Fibroblast of pulmonary artery (primary cell): ENCODE measurements around the gene LHPP.

Experiments used
- DNase-seq: peaks from one replicate; pipeline ENCODE4 v3.0.0-alpha.2; 2010; ENCODE audit warnings: low read depth
- H3K4me3 ChIP-seq: replicated peaks from 2 replicates; pipeline ENCODE4 v1.5.1; 2011; ENCODE audit warnings: low read depth, mild to moderate bottlenecking, control low read depth, low read length, moderate library complexity
- TF ChIP-seq, protein P1 (sequence below): IDR thresholded peaks from 2 replicates; pipeline ENCODE4 v1.5.1; 2011; ENCODE audit warnings: mild to moderate bottlenecking, control low read depth, low read length, inconsistent platforms; ENCODE audit errors: missing control alignments

LHPP gene

DNA sequence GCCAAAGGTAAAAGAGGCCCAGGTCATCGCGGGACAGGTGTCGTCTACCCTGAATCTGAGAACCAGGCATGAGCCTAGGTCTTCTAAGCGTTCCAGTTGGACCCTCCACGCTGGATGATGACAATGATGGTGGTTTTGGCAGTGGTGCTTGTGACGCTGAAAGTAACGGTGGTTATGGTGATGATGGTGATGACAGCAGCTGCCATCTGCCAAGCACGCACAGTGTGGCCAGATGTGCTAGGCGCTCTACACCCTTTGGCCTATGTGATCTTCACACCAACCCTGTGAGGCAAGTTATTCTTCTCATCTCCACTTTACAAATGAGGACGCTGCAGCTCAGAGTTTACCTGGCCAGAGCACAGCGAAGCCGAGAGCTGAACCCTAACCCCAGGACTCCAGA is 188.6 kb downstream of the LHPP start:
- no peak for DNase-seq
- TF ChIP-seq, protein P1, sequence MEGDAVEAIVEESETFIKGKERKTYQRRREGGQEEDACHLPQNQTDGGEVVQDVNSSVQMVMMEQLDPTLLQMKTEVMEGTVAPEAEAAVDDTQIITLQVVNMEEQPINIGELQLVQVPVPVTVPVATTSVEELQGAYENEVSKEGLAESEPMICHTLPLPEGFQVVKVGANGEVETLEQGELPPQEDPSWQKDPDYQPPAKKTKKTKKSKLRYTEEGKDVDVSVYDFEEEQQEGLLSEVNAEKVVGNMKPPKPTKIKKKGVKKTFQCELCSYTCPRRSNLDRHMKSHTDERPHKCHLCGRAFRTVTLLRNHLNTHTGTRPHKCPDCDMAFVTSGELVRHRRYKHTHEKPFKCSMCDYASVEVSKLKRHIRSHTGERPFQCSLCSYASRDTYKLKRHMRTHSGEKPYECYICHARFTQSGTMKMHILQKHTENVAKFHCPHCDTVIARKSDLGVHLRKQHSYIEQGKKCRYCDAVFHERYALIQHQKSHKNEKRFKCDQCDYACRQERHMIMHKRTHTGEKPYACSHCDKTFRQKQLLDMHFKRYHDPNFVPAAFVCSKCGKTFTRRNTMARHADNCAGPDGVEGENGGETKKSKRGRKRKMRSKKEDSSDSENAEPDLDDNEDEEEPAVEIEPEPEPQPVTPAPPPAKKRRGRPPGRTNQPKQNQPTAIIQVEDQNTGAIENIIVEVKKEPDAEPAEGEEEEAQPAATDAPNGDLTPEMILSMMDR = no peak
- H3K4me3 ChIP-seq = no peak overlapping the region

DNA sequence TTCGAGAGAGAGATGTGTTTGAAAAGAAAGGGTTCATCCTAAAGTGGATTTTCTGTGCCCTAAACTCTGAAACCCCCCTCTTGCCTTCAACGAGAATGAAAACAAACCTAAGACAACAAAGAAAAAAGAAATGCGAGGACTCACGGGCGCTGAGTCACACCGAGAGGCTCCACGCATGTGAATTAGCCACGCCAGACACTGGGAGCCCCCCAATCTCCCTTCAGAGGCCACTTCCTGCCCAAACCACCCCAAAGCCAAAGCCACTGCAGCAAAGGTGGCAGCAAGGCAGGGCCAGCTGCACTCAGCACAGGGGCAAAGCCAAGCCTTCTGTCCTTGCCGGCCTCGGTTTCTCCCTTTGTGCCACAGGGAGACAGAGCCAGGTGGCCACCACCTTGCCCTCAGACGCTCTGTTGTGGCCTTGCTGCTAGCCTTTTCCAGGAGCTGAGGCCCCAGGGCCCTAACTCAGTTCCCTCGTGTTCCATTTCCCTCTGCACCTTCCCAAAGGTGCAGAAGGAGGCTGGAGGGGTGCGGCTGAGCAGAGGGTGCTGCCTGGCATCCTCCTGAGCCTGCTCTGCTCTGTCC is 189.3 kb downstream of the LHPP start:
- H3K4me3 ChIP-seq = no peak overlapping the region
- DNase-seq = no peak
- TF ChIP-seq, protein P1 = no peak

DNA sequence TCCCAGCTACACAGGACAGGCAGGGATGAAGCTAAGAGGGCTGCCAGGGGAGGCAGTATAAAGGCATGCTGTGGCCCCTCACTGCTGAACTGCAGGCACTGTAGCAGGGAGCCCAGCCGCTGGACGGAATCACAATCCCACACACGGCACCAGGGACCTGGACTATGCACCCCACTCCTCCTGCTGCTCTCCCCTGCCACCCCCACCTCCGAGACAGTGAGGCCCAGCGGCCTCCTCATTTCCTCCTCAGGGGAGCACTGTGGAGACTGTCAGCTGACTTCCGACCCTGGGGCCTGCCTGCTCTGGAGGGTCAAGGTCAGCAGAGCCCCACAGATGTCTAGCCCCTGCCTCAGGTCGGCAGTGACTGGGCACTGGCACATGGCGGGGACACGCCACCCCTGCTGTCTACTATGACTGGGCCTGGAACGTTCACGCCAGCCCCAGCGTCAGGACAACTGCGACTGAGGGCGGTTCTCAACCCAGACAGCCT is 189.8 kb downstream of the LHPP start:
- DNase-seq = no peak
- H3K4me3 ChIP-seq = no peak overlapping the region
- TF ChIP-seq, protein P1 = no peak

DNA sequence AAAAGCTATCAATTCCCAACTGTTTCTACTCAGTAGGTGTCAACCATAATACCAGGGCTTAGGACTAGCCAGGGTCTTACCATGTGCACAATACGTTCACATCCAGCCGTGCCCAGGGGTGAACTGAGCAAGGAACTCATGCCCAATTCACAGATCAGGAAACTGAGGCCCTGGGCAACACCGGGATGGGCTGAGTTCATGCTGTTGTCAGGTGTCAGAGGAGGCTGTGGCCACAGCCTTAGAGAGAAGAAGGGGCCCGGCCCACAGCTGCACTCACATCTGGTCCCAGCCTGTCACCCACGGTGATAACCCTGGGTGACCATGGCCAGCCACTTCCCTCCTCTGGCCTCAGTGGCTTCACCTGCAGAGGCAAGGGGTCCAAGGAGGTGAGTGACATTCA is 190.6 kb downstream of the LHPP start:
- TF ChIP-seq, protein P1 = no peak
- DNase-seq = no peak
- no peak overlapping the region for H3K4me3 ChIP-seq

DNA sequence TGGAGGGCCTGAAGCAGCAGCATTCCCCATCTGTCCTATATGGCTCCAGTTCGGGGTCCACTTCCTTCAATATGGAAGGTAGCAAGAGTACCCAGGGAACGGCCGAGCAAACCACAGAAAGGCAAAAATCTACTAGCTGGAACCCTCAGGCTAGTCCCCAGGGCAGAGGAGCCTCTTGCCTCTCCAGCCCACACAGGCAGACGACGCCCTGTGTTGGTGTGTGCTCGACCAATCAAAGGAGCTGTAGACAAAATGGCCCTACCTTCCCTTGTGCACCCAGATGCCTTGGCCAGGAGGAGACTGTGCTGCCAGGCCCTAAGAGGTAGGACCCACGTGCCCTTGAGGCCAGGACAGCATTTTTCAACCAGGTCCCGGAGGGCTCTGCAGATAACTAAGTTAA is 191.1 kb downstream of the LHPP start:
- TF ChIP-seq, protein P1 = no peak
- DNase-seq = no peak
- H3K4me3 ChIP-seq = no peak overlapping the region

DNA sequence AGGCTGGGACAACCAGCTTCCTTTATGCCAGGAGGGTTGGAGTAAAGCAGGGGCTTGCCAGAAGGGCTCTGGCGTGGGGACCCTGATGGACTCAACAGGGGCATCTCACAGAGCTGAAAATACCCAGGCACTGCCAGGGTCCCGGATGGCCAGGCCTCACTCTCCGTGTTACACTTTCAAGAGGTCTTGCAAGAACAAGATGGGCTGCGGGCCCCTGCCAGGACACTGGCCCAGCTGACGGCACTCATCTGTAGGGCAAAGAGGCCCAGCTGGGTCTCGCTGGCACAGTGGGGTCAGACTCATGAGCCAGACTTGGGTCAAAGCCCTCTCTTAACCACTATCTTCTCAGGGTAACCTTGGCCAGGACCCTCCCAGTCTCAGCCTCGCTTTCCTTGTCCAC is 191.7 kb downstream of the LHPP start:
- DNase-seq = no peak
- H3K4me3 ChIP-seq = no peak overlapping the region
- TF ChIP-seq, protein P1 = no peak

DNA sequence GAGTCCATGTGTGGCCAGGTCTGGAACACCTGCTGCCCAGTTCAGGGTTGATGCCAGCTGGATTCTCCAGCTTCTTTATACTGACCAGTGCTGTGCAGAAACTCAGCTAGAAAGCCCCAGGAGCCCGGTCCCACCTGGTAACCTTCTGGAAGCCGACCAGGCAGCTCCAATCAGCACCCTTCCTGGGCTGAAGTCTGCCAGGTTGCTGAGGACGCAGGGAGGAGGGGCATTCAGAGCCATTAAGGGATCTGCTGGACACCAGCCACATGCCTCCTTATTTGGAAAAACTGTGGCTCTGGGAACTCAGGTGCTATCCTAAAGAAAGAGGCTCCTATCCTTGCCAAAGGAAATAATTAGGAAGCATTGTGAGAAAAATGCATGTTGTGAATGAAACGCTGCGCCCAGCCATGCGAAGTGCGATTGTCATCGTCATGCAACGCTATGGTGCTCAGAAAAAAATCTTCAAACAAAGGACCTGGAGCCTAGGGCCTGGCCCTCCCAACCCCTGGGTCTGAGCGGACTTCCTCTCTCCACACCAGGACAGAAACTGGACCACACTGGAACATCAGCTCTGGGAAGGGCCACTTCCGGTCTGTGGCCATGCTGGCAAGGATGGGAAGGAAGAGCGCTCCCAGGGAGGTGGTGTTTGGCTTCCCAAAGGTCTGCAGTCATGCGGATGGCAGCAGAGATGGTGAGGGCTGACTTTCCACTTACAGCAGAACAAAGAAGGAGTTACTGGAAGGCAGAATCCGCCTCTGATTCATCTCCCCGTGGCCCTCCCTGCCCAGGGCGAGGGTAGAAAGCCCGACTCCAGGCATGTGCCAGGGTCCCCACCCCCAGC is 192.4 kb downstream of the LHPP start:
- H3K4me3 ChIP-seq = no peak overlapping the region

More for the DNA sequence above, 192.4 kb downstream of the LHPP start:
- TF ChIP-seq, protein P1 = no peak
- DNase-seq = no peak
